ENCODE data around the gene CD44. TPM values are rescaled to one million over a fixed set of nuclear protein-coding genes. Genes with fewer than 3 reads are reported as not detected.

Gene CD44
- total and polyA plus RNA-seq, 2 donors (not counting 1 experiment from before 2014, with no cell fraction given): 660 to 980 TPM

DNA sequence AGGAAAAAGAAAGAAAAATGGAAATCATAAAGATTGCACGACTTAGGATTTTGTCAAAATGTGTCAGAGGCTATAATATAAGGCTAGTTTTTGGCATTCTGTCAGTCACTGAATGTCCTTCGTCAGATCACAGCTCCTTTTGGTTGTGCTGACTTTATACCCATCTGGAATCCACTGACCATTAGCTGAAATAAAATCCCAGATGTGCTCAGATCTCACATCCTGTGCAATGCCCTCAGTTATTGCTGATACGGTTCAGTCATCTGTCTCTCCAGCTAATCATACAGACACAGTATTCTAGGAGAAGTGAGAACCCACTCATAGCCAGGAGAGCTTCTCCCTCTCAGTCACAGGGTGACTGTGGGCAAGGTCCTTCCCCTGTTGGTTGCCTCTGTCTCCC is 11.5 kb downstream of the CD44 start:
- H4K20me1 ChIP-seq (ENCODE audit: control insufficient read depth, extremely low read depth, insufficient read depth, low read length): no peaks in the 10 kb centered on the region
- no peak overlapping the region for H3K4me2 ChIP-seq (ENCODE audit: extremely low read depth, insufficient read depth, low read length)
- no peak for DNase-seq (ENCODE audit: low read depth in 2 of 2)
- H3K4me1 ChIP-seq (ENCODE audit: control insufficient read depth, extremely low read depth, insufficient read depth, low read length): peaks cover 15% of the 10 kb centered on the region
- no peak overlapping the region for H3K27ac ChIP-seq (ENCODE audit: insufficient read depth, low read length)
- no peaks in the 10 kb centered on the region for H3K9me3 ChIP-seq (ENCODE audit: control insufficient read depth, insufficient read depth, low read depth, low read length)
- no peak for TF ChIP-seq EZH2 (IDR thresholded peaks at IDR 0.05; ENCODE audit: low read length, missing control alignments)
- TF ChIP-seq, protein P1, sequence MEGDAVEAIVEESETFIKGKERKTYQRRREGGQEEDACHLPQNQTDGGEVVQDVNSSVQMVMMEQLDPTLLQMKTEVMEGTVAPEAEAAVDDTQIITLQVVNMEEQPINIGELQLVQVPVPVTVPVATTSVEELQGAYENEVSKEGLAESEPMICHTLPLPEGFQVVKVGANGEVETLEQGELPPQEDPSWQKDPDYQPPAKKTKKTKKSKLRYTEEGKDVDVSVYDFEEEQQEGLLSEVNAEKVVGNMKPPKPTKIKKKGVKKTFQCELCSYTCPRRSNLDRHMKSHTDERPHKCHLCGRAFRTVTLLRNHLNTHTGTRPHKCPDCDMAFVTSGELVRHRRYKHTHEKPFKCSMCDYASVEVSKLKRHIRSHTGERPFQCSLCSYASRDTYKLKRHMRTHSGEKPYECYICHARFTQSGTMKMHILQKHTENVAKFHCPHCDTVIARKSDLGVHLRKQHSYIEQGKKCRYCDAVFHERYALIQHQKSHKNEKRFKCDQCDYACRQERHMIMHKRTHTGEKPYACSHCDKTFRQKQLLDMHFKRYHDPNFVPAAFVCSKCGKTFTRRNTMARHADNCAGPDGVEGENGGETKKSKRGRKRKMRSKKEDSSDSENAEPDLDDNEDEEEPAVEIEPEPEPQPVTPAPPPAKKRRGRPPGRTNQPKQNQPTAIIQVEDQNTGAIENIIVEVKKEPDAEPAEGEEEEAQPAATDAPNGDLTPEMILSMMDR (conservative IDR thresholded peaks at IDR 0.05 in 1 of 2, IDR thresholded peaks at IDR 0.05 in 1 of 2; ENCODE audit: low read depth in 1 of 2, low read length in 2 of 2): no peak
- H2AFZ ChIP-seq (ENCODE audit: low read length): no peak overlapping the region
- H3K79me2 ChIP-seq (ENCODE audit: control insufficient read depth, insufficient read depth, low read length): peaks cover 99% of the 10 kb centered on the region
- no peak overlapping the region for H3K4me3 ChIP-seq (replicated peaks in 1 of 4; ENCODE audit: control extremely low read depth in 1 of 4, insufficient read depth in 1 of 4, low read depth in 3 of 4, low read length in 4 of 4)
- no peaks in the 10 kb centered on the region for H3K27me3 ChIP-seq (ENCODE audit: control insufficient read depth, insufficient read depth, low read length)
- no peak overlapping the region for H3K9ac ChIP-seq (ENCODE audit: insufficient read depth, low read length)
- peaks cover 11% of the 10 kb centered on the region for H3K36me3 ChIP-seq (ENCODE audit: control insufficient read depth, insufficient read depth, low read length)

DNA sequence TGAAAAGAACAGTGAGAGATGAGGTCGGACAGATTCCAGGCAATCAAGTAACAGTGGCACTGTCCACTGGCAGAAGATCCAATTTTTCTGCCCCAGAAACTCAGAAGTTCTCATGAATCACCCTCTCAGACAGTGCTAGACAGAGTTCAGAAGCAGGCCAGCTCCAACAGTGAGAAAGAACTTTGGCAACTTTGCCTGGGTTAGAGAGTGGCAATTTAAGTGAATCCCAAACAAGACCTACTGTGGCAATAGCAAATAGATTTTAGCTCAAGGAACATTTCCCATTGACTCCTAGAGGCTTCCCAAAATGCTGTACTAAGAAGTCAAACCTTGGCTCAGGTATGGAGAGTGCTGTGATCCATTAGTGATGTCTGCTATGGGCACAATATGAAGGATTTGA is 12.3 kb downstream of the CD44 start:
- Histone ChIP-seq H3K9ac (ENCODE audit: insufficient read depth, low read length) (no peak overlapping the region), H3K4me3 (replicated peaks in 1 of 4; ENCODE audit: control extremely low read depth in 1 of 4, insufficient read depth in 1 of 4, low read depth in 3 of 4, low read length in 4 of 4) (no peak overlapping the region), H3K4me2 (ENCODE audit: extremely low read depth, insufficient read depth, low read length) (no peak overlapping the region), H2AFZ (ENCODE audit: low read length) (no peak overlapping the region), H3K9me3 (ENCODE audit: control insufficient read depth, insufficient read depth, low read depth, low read length) (no peaks in the 10 kb centered on the region), H3K27me3 (ENCODE audit: control insufficient read depth, insufficient read depth, low read length) (no peaks in the 10 kb centered on the region), H3K27ac (ENCODE audit: insufficient read depth, low read length) (peak overlapping the region; percentile 6), H3K79me2 (ENCODE audit: control insufficient read depth, insufficient read depth, low read length) (peaks cover 99% of the 10 kb centered on the region), H3K36me3 (ENCODE audit: control insufficient read depth, insufficient read depth, low read length) (peaks cover 11% of the 10 kb centered on the region), H3K4me1 (ENCODE audit: control insufficient read depth, extremely low read depth, insufficient read depth, low read length) (peaks cover 8% of the 10 kb centered on the region), H4K20me1 (ENCODE audit: control insufficient read depth, extremely low read depth, insufficient read depth, low read length) (no peaks in the 10 kb centered on the region)
- TF ChIP-seq, protein P1 (conservative IDR thresholded peaks at IDR 0.05 in 1 of 2, IDR thresholded peaks at IDR 0.05 in 1 of 2; ENCODE audit: low read depth in 1 of 2, low read length in 2 of 2): no peak
- no peak for TF ChIP-seq EZH2 (IDR thresholded peaks at IDR 0.05; ENCODE audit: low read length, missing control alignments)
- peak in 1 of 2 donors; percentile 69 for DNase-seq (ENCODE audit: low read depth in 2 of 2)

DNA sequence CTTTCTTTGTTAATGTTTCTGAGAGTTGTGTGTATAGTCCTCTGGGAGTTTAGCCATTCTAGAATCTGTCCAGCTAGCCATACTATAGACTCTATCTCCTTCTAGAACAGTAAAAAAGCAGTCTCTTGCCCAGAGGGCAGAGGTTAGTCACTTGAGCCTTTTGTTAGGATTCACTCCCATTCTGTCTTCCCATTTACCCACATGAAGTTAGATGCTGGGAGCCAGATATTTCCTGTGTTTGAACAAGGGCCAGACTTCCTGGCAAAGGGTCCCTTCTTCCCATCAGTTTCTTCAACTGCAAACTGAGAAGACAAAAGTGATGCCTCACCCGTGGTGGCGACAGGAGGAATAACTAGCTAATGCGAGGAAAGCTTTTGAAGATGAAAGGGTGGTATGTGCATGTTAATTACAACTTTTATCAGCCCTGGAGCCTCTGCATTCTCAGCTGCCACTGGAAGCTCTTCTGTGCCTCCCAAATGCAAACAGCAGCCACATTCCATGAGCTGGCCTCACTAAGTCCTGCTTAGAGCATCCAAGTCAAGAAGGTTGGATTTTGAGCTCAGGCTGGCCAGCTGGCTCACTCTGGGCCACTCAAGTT is 12.8 kb downstream of the CD44 start:
- Histone ChIP-seq H3K9ac (ENCODE audit: insufficient read depth, low read length) (no peak overlapping the region), H3K4me1 (ENCODE audit: control insufficient read depth, extremely low read depth, insufficient read depth, low read length) (peaks cover 12% of the 10 kb centered on the region), H3K9me3 (ENCODE audit: control insufficient read depth, insufficient read depth, low read depth, low read length) (no peaks in the 10 kb centered on the region), H3K4me2 (ENCODE audit: extremely low read depth, insufficient read depth, low read length) (no peak overlapping the region), H3K27me3 (ENCODE audit: control insufficient read depth, insufficient read depth, low read length) (no peaks in the 10 kb centered on the region), H3K27ac (ENCODE audit: insufficient read depth, low read length) (no peak overlapping the region), H3K36me3 (ENCODE audit: control insufficient read depth, insufficient read depth, low read length) (peaks cover 11% of the 10 kb centered on the region), H2AFZ (ENCODE audit: low read length) (no peak overlapping the region), H4K20me1 (ENCODE audit: control insufficient read depth, extremely low read depth, insufficient read depth, low read length) (peaks cover 1% of the 10 kb centered on the region), H3K4me3 (replicated peaks in 1 of 4; ENCODE audit: control extremely low read depth in 1 of 4, insufficient read depth in 1 of 4, low read depth in 3 of 4, low read length in 4 of 4) (no peak overlapping the region), H3K79me2 (ENCODE audit: control insufficient read depth, insufficient read depth, low read length) (peaks cover 99% of the 10 kb centered on the region)
- no peak for DNase-seq (ENCODE audit: low read depth in 2 of 2)
- TF ChIP-seq EZH2 (IDR thresholded peaks at IDR 0.05; ENCODE audit: low read length, missing control alignments): no peak
- TF ChIP-seq, protein P1 (conservative IDR thresholded peaks at IDR 0.05 in 1 of 2, IDR thresholded peaks at IDR 0.05 in 1 of 2; ENCODE audit: low read depth in 1 of 2, low read length in 2 of 2): no peak
